Activated T-helper 17 cell treated with anti-CD3 and anti-CD28 coated beads, Interleukin-2, amount 50 U/mL, for 72 hours (primary cell): ENCODE measurements around the gene PKN2. TPM values are rescaled to one million over a fixed set of nuclear protein-coding genes. Genes with fewer than 3 reads are reported as not detected.

Experiments
- ATAC-seq: fragments of 150-1000 bp; cut with Tn5 transposase; replicated peaks from 2 replicates; pipeline ENCODE4 v1.10.0; 2021; ENCODE audit warnings: mild to moderate bottlenecking, moderate library complexity
- H3K27ac Mint-ChIP-seq: one replicate; pipeline ENCODE4 v1.8.0; 2022; ENCODE audit warnings: mixed read lengths
- H3K27me3 Mint-ChIP-seq: one replicate; pipeline ENCODE4 v1.8.0; 2022; ENCODE audit warnings: mixed read lengths
- H3K36me3 Mint-ChIP-seq: one replicate; pipeline ENCODE4 v1.8.0; 2022; ENCODE audit warnings: low read depth, mild to moderate bottlenecking, mixed read lengths
- H3K4me1 Mint-ChIP-seq: one replicate; pipeline ENCODE4 v1.8.0; 2022; ENCODE audit warnings: mixed read lengths
- H3K4me3 Mint-ChIP-seq: one replicate; pipeline ENCODE4 v1.8.0; 2022; ENCODE audit warnings: mild to moderate bottlenecking, mixed read lengths
- H3K9me3 Mint-ChIP-seq: one replicate; pipeline ENCODE4 v1.8.0; 2022; ENCODE audit warnings: mixed read lengths
- total RNA-seq, 2 donors: library from RNA; stranded (reverse); gene quantifications; one replicate each; pipeline ENCODE4 v1.2.3, GENCODE V29; 2022

Gene PKN2
- total RNA-seq, 2 donors from 2014 or later = 23.7 to 24.1 TPM

DNA sequence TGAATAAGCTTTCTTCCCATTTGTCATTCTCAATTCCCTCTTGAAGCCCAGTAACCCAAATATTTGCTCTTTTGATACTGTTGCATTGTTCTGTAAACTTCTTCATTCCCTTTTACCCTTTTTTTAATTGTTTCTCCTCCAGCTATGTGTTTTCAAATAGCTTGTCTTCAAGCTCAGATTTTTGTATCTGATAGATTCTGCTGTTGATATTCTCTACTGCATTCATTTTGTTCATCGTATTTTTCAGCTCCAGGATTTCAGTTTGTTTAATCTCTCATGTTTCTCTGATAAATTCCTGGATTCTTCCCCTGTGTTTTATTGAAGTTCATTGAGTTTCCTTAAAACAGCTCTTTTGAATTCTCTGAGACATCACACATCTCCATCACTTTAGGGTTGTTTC, 51.8 kb downstream of the PKN2 start:
- Mint-ChIP-seq H3K36me3 (peaks cover 17% of the 10 kb centered on the region), H3K9me3 (peaks cover 10% of the 10 kb centered on the region), H3K4me1 (peaks cover 12% of the 10 kb centered on the region), H3K4me3 (no peak overlapping the region), H3K27me3 (no peaks in the 10 kb centered on the region), H3K27ac (no peak overlapping the region)
- no peak for ATAC-seq

DNA sequence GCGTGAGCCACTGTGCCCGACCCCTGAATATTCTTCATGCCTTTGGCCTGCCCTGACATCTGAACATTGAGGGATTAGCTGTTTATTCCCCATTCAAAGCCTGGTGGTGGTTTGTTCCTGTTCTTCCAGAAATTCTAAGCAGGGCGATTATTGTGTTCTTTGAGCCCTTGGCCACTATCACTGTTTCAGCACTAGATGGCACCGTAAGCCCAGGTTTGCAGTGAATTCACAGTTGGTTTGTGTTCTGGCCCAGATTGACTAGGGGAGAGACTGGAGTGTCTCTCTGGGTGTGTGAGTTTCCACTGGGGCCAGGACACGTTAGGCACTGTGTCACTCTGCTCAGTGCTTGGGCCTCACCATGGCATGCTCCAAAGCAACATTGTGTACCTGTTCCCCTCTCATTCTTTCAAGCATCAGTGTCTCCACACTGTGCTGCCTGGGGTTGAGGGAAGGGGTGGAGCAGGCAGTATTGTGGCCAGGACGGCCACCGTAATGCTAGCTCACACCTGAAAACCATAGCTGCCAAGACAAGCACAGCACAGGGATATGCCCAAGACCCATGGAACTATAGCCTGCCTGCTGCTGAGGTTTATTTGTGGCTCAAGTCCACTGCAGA, 52.7 kb downstream of the PKN2 start:
- Mint-ChIP-seq H3K36me3 (peaks cover 23% of the 10 kb centered on the region), H3K4me3 (no peak overlapping the region), H3K4me1 (peaks cover 6% of the 10 kb centered on the region), H3K27me3 (no peaks in the 10 kb centered on the region), H3K27ac (no peak overlapping the region), H3K9me3 (peaks cover 10% of the 10 kb centered on the region)
- ATAC-seq = peak; percentile 42

DNA sequence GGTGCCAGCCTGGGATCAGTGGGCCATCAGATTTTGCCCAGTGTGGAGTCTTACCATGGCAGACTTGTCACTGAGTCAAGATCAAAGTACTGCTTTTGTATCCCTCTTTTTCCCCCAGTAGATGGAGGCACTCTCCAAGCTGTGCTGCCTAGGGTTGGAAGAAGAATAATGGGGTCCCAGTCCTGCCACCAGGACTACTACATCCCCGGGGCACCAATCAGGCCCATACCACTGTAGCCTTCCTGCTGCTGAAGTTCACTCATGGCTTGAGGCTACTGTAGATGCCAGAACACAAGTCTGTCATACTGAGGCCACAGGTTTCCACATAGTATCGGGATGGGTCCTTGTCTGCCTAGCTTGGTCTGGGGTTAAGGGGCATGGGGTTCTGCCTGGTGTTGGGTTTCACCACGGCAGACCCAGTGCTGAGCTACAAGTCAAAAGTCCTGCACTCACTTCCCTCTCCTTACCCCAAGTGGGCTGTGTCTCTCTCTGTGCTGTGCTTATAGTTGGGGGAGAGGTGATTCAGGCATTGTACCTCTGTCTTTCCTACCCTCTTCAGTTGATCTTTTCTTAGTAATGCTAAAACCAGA, 53.4 kb downstream of the PKN2 start:
- Mint-ChIP-seq H3K4me1 (peaks cover 6% of the 10 kb centered on the region), H3K36me3 (peaks cover 28% of the 10 kb centered on the region), H3K27ac (no peak overlapping the region), H3K4me3 (no peak overlapping the region), H3K27me3 (no peaks in the 10 kb centered on the region), H3K9me3 (peaks cover 10% of the 10 kb centered on the region)
- ATAC-seq = no peak

DNA sequence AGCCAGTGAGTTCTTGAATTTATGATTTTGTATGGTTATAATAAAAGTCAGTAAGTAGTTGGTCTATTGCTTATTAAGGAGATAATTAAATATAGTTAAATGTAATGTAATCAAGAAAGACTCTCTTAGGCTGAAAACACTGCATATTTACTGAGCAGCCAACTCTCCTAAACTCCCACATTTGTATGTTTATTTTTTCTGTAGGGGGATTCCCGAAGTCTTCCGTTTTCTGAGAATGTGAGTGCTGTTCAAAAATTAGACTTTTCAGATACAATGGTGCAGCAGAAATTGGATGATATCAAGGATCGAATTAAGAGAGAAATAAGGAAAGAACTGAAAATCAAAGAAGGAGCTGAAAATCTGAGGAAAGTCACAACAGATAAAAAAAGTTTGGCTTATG, 56.7 kb downstream of the PKN2 start:
- ATAC-seq = no peak
- peaks cover 6% of the 10 kb centered on the region for H3K4me1 Mint-ChIP-seq
- H3K36me3 Mint-ChIP-seq = peaks cover 41% of the 10 kb centered on the region
- no peaks in the 10 kb centered on the region for H3K27me3 Mint-ChIP-seq
- H3K4me3 Mint-ChIP-seq = no peak overlapping the region
- H3K9me3 Mint-ChIP-seq = peaks cover 3% of the 10 kb centered on the region
- H3K27ac Mint-ChIP-seq = no peak overlapping the region

DNA sequence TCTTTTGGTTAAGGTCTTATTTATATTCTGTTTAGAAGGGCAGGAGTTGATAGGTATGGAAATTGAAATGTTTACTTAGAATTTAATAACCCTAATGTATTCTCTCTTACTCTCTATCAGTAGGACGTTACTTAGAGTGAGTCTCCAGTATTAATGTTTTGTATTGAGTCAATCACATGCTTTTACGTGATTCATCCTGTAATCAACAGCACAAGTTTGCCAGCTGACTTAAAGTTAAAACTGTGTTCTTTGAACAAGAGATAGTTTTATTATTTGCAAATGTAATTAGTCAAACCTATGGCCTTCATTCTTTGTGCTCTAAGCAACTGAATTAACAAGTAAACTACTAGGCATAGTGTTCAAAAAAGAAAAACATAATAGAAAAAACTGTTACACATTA, 57.3 kb downstream of the PKN2 start:
- ATAC-seq = no peak
- no peak overlapping the region for H3K27ac Mint-ChIP-seq

DNA sequence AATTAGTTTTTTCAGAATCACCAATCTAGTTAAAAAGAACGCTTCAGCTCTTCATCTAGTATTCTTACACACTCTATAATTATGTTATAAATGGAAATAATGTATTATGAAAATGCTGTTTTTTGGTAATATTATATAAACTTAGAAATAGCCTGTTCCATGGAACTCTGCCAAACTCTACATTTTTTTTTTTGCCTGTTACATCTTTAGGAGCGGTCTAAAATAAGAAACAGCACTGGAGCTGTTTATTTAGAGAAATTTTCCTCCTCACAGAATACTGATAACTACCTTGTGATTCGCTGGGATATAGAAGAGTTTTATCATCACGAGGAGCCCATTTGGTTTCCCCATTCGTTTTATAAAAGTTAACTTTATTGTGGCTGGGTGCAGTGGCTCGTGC, 58.5 kb downstream of the PKN2 start:
- Mint-ChIP-seq H3K4me3 (no peak overlapping the region), H3K4me1 (peaks cover 5% of the 10 kb centered on the region), H3K27me3 (no peaks in the 10 kb centered on the region), H3K27ac (no peak overlapping the region), H3K36me3 (peaks cover 46% of the 10 kb centered on the region), H3K9me3 (no peaks in the 10 kb centered on the region)
- no peak for ATAC-seq

More for the DNA sequence above, 57.3 kb downstream of the PKN2 start:
- peaks cover 41% of the 10 kb centered on the region for H3K36me3 Mint-ChIP-seq
- H3K4me3 Mint-ChIP-seq = no peak overlapping the region
- H3K4me1 Mint-ChIP-seq = peaks cover 6% of the 10 kb centered on the region
- no peaks in the 10 kb centered on the region for H3K27me3 Mint-ChIP-seq
- H3K9me3 Mint-ChIP-seq = no peaks in the 10 kb centered on the region

DNA sequence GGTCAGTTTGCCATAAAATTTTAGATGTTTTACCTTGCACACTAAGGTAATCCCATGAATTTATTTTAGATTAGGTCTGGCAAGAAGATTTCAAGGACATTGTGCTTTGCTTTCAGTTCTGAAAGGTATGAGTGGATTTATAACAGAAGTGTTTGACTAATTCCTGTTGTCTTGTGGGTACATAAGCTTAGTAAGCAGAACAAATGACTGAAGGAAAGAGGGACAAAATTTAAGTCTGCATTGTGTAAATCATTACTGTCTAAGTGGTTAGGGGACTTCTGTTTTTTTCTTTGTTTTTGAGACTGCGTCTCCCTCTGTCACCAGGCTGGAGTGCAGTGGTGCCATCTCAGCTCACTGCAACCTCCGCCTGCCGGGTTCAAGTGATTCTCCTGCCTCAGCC, 60.1 kb downstream of the PKN2 start:
- Mint-ChIP-seq H3K4me1 (no peaks in the 10 kb centered on the region), H3K27me3 (no peaks in the 10 kb centered on the region), H3K9me3 (no peaks in the 10 kb centered on the region), H3K4me3 (no peak overlapping the region), H3K36me3 (peaks cover 46% of the 10 kb centered on the region), H3K27ac (no peak overlapping the region)
- ATAC-seq = peak; percentile 86

DNA sequence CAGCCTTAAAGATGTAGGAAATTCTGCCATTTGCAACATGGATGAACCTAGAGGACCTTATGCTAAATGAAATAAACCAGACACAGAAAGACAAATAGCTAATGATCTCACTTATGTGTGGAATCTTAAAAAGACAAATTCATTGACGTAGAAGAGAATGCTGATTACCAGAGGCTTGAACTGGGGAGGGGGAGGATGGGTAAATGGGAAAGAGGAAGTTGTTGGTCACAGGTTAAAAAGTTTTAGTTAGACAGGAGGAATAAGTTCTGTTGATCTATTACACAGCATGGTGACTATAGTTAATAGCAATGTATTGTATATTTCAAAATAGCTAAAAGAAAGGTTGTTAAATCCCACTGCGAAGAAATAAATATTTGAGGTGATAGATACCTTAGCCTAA, 62.8 kb downstream of the PKN2 start:
- Mint-ChIP-seq H3K27ac (no peak overlapping the region), H3K36me3 (peaks cover 34% of the 10 kb centered on the region), H3K4me1 (no peaks in the 10 kb centered on the region), H3K4me3 (no peak overlapping the region), H3K27me3 (no peaks in the 10 kb centered on the region), H3K9me3 (no peaks in the 10 kb centered on the region)
- no peak for ATAC-seq

DNA sequence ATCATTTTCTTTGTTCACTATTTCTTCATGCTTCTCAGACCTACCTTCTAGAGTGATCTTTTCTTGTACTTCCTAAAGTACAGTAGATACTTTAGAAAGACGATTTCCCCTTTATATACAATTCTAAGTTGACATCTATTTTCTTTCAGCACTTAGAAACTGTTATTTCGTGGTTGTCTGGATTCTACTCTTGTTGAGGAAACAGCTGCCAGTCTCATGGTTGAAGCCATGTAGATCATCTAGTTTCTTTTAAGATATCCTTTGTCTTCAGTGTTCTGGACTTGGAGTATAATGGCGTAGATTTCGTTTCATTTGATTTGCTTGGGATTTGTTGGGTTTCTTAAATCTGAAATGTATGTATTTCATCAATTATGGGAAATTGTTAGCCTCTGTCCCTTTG, 67.6 kb downstream of the PKN2 start:
- no peaks in the 10 kb centered on the region for H3K27me3 Mint-ChIP-seq
- no peaks in the 10 kb centered on the region for H3K9me3 Mint-ChIP-seq
- no peak overlapping the region for H3K27ac Mint-ChIP-seq
- no peaks in the 10 kb centered on the region for H3K4me1 Mint-ChIP-seq
- H3K4me3 Mint-ChIP-seq = no peak overlapping the region
- no peak for ATAC-seq
- H3K36me3 Mint-ChIP-seq = peaks cover 27% of the 10 kb centered on the region

DNA sequence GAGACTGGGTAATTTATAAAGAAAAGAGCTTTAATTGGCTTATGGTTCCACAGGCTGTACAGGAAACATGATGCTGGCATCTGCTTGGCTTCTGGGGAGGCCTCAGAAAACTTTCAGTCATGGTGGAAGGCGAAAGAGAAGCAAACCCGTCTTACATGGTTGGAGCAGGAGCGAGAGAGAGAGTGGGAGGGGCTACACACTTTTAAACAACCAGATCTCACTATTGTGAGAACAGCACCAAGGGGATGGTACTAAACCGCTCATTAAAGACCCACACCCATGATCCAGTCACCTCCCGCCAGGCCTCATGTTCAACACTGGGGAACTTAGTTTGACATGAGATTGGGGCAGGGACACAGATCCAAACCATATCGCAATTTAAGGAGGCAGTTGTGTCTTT, 69.4 kb downstream of the PKN2 start:
- Mint-ChIP-seq H3K4me1 (no peaks in the 10 kb centered on the region), H3K4me3 (no peak overlapping the region), H3K9me3 (no peaks in the 10 kb centered on the region), H3K27ac (no peak overlapping the region), H3K27me3 (no peaks in the 10 kb centered on the region), H3K36me3 (peaks cover 27% of the 10 kb centered on the region)
- ATAC-seq = no peak

DNA sequence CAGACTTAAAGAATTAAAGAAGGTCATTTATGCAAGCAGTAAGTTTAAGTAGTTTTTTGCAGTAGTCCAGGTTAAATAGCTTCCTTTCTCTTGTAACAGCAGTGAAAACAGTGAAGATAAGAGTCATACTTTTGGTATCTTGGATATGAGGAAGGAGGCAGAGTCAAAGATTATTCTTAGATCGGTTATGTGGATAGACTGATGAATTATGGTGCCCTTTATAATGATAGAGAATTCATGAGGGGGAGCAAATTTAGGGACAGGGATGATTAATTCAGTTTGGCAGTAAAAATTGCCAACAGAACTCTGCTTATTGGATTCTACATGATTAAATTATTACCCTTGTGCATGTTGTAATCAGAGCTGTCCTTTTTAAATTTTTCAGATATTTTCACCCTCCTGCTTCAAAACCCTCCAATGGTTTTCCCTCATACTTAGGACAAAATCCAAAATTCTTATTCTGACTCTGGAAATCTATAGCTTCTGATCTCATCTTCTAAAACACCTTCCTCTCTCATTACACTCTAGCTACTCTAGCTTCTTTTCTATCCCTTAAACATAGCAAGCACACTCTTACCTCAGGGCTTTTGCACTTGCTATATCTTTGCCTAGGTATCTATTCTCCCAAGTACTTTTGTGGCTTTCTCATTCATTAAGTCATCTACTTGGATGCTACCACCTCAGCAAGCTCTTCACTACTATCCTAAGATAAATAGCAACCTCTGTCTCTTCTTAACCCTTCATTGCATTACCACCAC, 79.8 kb downstream of the PKN2 start:
- Mint-ChIP-seq H3K27me3 (no peaks in the 10 kb centered on the region), H3K4me3 (no peak overlapping the region), H3K4me1 (peaks cover 5% of the 10 kb centered on the region), H3K27ac (no peak overlapping the region), H3K36me3 (peaks cover 50% of the 10 kb centered on the region), H3K9me3 (no peaks in the 10 kb centered on the region)
- ATAC-seq = no peak

DNA sequence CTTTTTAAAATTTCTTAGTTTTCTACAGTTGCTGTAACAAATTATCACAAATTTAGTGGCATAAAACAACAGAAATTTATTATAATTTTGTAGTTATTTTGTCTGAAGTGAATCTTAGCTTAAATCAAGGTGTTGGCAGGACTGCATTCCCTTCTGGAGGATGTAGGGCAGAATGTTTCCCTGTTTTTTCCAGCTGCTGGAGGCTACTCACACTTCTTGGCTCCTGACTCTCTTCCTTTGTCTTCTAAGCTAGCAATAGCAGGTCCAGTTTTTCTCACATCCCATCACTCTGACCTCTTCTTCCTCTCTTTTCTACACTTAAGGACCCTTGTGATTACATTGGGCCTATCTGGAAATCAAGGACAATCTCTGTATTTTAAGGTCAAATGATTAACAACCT, 84.1 kb downstream of the PKN2 start:
- H3K36me3 Mint-ChIP-seq = peaks cover 58% of the 10 kb centered on the region
- peak overlapping the region; percentile 51 for H3K27ac Mint-ChIP-seq
- no peaks in the 10 kb centered on the region for H3K27me3 Mint-ChIP-seq
- no peaks in the 10 kb centered on the region for H3K9me3 Mint-ChIP-seq
- no peak for ATAC-seq
- H3K4me3 Mint-ChIP-seq = no peak overlapping the region
- peaks cover 5% of the 10 kb centered on the region for H3K4me1 Mint-ChIP-seq

DNA sequence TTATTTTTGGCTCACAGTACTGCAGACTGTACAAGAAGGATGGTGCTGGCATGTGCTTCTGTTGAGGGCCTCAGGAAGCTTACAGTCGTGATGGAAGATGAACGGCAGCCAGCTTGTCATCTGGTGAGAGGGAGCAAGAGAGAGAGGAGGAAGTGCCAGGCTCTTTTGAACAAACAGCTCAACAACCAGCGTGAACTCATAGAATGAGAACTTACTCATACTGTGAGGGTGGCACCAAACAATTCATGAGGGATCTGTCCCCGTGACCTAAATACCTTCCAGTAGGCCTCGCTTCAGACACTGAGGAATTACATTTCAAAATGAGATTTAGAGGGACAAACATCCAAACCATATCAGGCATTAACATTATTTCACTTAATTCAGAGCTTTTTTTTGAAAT, 84.7 kb downstream of the PKN2 start:
- Mint-ChIP-seq H3K4me1 (peaks cover 10% of the 10 kb centered on the region), H3K36me3 (peaks cover 58% of the 10 kb centered on the region), H3K27me3 (no peaks in the 10 kb centered on the region), H3K27ac (peak overlapping the region; percentile 51), H3K4me3 (no peak overlapping the region), H3K9me3 (no peaks in the 10 kb centered on the region)
- ATAC-seq = peak; percentile 40

DNA sequence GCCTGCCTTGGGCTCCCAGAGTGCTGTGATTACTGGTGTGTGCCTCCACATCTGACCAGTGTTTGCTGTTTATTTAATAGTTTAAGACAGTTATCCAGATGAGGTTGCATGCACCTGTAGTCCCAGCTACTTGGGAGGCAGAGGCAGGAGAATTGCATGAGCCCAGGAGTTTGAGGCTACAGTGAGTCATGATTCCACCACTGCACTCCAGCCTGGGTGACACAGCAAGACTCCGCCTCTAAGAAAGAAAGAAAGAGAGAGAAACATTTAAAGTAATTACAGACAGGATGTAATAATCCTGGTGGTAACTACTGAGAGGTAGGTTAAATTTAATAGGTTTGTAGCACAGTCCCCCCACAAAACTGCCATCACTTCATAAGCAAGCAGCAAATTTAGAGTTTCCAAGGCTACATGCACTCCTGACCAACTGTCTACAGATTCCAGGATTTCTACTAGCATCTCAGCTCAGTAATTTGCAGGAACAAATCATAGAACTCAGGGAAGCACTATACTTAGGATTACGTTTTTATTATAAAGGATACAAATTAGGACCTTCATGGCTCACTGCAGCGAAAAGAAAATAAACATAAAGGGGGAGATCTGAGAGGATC, 89.6 kb downstream of the PKN2 start:
- Mint-ChIP-seq H3K27me3 (no peaks in the 10 kb centered on the region), H3K9me3 (no peaks in the 10 kb centered on the region), H3K4me1 (peaks cover 15% of the 10 kb centered on the region), H3K36me3 (peaks cover 91% of the 10 kb centered on the region), H3K4me3 (peak overlapping the region; percentile 21), H3K27ac (peak overlapping the region; percentile 81)
- peak; percentile 70 for ATAC-seq

DNA sequence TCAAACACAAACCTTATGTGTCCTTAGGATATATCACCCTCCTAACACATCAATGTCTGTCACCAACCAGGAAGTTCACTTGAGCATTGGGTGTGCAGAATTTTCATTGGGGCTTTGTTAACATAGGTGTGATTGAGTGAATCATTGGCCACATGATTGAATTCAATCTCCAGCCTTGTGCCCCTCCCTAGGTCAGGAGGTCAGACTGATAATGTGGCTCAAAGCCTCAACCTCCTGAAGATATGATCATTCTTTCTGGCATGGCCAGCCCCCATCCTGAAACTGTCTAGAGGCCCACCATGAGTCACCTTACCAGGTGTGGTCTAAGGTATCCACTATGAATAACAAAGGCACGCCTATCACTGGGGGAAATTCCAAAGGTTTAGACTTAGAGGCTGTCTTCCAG, 90.1 kb downstream of the PKN2 start:
- H3K4me1 Mint-ChIP-seq = peaks cover 14% of the 10 kb centered on the region
- peak overlapping the region; percentile 81 for H3K27ac Mint-ChIP-seq
- peak overlapping the region; percentile 21 for H3K4me3 Mint-ChIP-seq
- peaks cover 92% of the 10 kb centered on the region for H3K36me3 Mint-ChIP-seq
- no peaks in the 10 kb centered on the region for H3K9me3 Mint-ChIP-seq
- no peaks in the 10 kb centered on the region for H3K27me3 Mint-ChIP-seq
- peak; percentile 95 for ATAC-seq
